Esophagus squamous epithelium (tissue), 4 donors: Measurements from ENCODE around the gene KCNG2.

Experiments used
- POLR2A ChIP-seq, 4 donors: fragments of 450-650 bp; IDR thresholded peaks; one replicate each; pipeline ENCODE4 v1.6.1; 2017; ENCODE audit warnings: antibody characterized with exemption in 4 of 4, mild to moderate bottlenecking in 4 of 4, moderate library complexity in 3 of 4
- TF ChIP-seq, protein P1 (sequence below), 6 experiments: fragments of 450-650 bp in 4 of 6; fragments of 200-600 bp in 2 of 6; sonication (generic) in 2 of 6; IDR thresholded peaks; one replicate each; pipeline ENCODE4 v1.5.1; 2016 to 2019; ENCODE audit warnings: antibody characterized with exemption in 6 of 6, mild to moderate bottlenecking in 4 of 6, moderate library complexity in 4 of 6

DNA sequence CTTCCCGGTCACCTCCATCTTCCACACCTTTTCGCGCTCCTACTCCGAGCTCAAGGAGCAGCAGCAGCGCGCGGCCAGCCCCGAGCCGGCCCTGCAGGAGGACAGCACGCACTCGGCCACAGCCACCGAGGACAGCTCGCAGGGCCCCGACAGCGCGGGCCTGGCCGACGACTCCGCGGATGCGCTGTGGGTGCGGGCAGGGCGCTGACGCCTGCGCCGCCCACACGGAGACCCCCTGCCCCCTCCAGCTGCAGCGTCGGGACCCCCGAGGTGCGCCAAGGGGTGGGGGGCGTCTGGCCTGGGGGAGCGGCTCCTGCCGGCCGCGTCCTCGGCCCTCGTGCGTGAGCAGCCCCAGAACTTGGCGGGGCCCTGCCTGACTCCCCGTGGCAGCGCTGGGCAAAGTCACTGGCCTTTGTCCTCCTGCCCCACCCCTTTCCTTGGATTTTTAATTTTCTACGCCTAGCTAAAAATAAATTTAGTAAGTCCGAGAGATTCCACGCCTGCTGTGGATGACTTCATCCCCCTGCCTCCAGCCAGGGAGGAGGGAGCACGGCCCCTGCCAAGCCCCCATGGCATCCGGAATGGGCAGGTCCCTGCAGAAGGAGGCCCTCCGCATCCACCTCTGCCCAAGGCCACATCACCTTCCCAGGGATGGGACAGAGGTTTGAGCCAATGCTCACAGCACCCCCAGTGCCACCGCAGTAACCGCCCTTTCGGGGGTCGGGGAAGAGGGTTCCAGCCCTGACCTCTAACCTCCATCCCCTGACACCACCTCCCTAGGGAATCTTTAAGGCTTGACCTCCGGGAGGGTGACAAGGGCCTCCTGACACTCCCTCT, 102.1 kb downstream of the KCNG2 start:
- TF ChIP-seq, protein P1, sequence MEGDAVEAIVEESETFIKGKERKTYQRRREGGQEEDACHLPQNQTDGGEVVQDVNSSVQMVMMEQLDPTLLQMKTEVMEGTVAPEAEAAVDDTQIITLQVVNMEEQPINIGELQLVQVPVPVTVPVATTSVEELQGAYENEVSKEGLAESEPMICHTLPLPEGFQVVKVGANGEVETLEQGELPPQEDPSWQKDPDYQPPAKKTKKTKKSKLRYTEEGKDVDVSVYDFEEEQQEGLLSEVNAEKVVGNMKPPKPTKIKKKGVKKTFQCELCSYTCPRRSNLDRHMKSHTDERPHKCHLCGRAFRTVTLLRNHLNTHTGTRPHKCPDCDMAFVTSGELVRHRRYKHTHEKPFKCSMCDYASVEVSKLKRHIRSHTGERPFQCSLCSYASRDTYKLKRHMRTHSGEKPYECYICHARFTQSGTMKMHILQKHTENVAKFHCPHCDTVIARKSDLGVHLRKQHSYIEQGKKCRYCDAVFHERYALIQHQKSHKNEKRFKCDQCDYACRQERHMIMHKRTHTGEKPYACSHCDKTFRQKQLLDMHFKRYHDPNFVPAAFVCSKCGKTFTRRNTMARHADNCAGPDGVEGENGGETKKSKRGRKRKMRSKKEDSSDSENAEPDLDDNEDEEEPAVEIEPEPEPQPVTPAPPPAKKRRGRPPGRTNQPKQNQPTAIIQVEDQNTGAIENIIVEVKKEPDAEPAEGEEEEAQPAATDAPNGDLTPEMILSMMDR (IDR thresholded peaks at IDR 0.05): no peak
- TF ChIP-seq POLR2A (IDR thresholded peaks at IDR 0.05): no peak
